Stomach (tissue), 4 donors: Measurements from ENCODE around the gene C14orf180.

Experiments used
- CTCF ChIP-seq, 7 experiments: fragments of 450-650 bp in 4 of 7; fragments of 200-600 bp in 3 of 7; sonication (generic) in 3 of 7; IDR thresholded peaks; one replicate each; pipeline ENCODE4 v1.5.1; 2016 to 2019; ENCODE audit warnings: antibody characterized with exemption in 7 of 7, control low read depth in 2 of 7, mild to moderate bottlenecking in 1 of 7
- EP300 ChIP-seq: sonication (generic); formaldehyde crosslinking; IDR thresholded peaks from one replicate; pipeline ENCODE4 v1.6.1; 2017; ENCODE audit warnings: antibody characterized with exemption
- POLR2A ChIP-seq, 4 donors: fragments of 450-650 bp; IDR thresholded peaks; one replicate each; pipeline ENCODE4 v1.6.1; 2016; ENCODE audit warnings: antibody characterized with exemption in 4 of 4, control low read depth in 2 of 4, mild to moderate bottlenecking in 1 of 4, moderate library complexity in 1 of 4

GRCh38 chr14:104602933-104603325 lies 23.4 kb downstream of the C14orf180 start:
- TF ChIP-seq CTCF (IDR thresholded peaks at IDR 0.05): no peak
- no peak for TF ChIP-seq POLR2A (IDR thresholded peaks at IDR 0.05)
- no peak for TF ChIP-seq EP300
